GM12878 (cell line): ENCODE measurements around the gene OR1I1. TPM values are rescaled to one million over a fixed set of nuclear protein-coding genes. Genes with fewer than 3 reads are reported as not detected.

ENCODE experiments used
- ATAC-seq: fragments of 200-7000 bp; cut with Tn5 transposase; 3 replicates; pipeline ENCODE4 v1.9.1; 2020; ENCODE audit warnings: mild to moderate bottlenecking, moderate library complexity
- BruUV-seq: library from RNA; stranded (reverse); fragments of 400-500 nt; replicated peaks from 2 replicates; lab custom pipeline; 2021; lab: Mats Ljungman, UMichigan
- CTCF ChIA-PET: fragments of 300-600 bp; sonication (Branson Sonifier 250); formaldehyde crosslinking; extraction: SDS; loops from one replicate; lab custom pipeline; 2021; ENCODE audit warnings: inconsistent platforms; lab: Yijun Ruan, JAX
- POLR2A ChIA-PET: fragments of 350-600 bp; formaldehyde crosslinking; extraction: SDS; loops from one replicate; lab custom pipeline; 2021; ENCODE audit warnings: inconsistent platforms; lab: Charles Lee
- RAD21 ChIA-PET: fragments of 300-600 bp; sonication (Branson Sonifier 250); formaldehyde crosslinking; loops from one replicate; lab custom pipeline; 2023; ENCODE audit warnings: antibody characterized with exemption; ENCODE audit not compliant: unreplicated experiment; lab: Charles Lee
- SMC1A ChIA-PET: fragments of 300-600 bp; sonication (Branson Sonifier 250); formaldehyde crosslinking; loops from one replicate; lab custom pipeline; 2023; ENCODE audit not compliant: unreplicated experiment, uncharacterized antibody; lab: Charles Lee
- DNase-seq: peaks from one replicate; pipeline ENCODE4 v3.0.0-alpha.2; 2011; ENCODE audit warnings: low read depth, low spot score
- FAIRE-seq: peaks from 3 replicates; lab custom pipeline; 2011; peaks lifted over from hg19 to GRCh38; lab: Jason Lieb, UNC
- H2AFZ ChIP-seq: 2 replicates; pipeline ENCODE4 v1.6.0; 2011; ENCODE audit warnings: low read depth, low read length, control low read depth; ENCODE audit not compliant: control insufficient read depth
- H3K27ac ChIP-seq: 2 replicates; pipeline ENCODE4 v1.5.1; 2011; ENCODE audit warnings: control low read depth; ENCODE audit not compliant: control insufficient read depth, insufficient read depth
- H3K27me3 ChIP-seq, 2 experiments: replicated peaks in 1 of 2; 2 replicates each; pipeline versions ENCODE4 v1.6.0 to v1.6.1; 2011; ENCODE audit warnings: low read length in 1 of 2; ENCODE audit not compliant: control insufficient read depth in 2 of 2, insufficient read depth in 2 of 2
- H3K36me3 ChIP-seq, 2 experiments: 2 replicates each; pipeline ENCODE4 v1.5.1; 2011; ENCODE audit warnings: low read length in 1 of 2; ENCODE audit not compliant: control insufficient read depth in 2 of 2, insufficient read depth in 2 of 2
- H3K4me1 ChIP-seq: 2 replicates; pipeline ENCODE4 v1.6.1; 2011; ENCODE audit warnings: mild to moderate bottlenecking, low read length, moderate library complexity, mixed read lengths; ENCODE audit not compliant: control insufficient read depth, insufficient read depth
- H3K4me2 ChIP-seq: 2 replicates; pipeline ENCODE4 v1.6.0; 2011; ENCODE audit warnings: control low read depth; ENCODE audit not compliant: control insufficient read depth, insufficient read depth
- H3K4me3 ChIP-seq: fragments of 200-600 bp; sonication (generic); 2 replicates; pipeline ENCODE4 v1.5.1; 2016
- H3K79me2 ChIP-seq: 2 replicates; pipeline ENCODE4 v1.6.0; 2011; ENCODE audit warnings: low read length; ENCODE audit not compliant: control insufficient read depth, insufficient read depth
- H3K9ac ChIP-seq: 2 replicates; pipeline ENCODE4 v1.8.0; 2011; ENCODE audit warnings: low read length, control low read depth, mixed read lengths; ENCODE audit not compliant: control insufficient read depth, insufficient read depth
- H3K9me3 ChIP-seq: replicated peaks from 3 replicates; pipeline ENCODE4 v1.5.1; 2011; ENCODE audit warnings: mild to moderate bottlenecking, low read length; ENCODE audit not compliant: control insufficient read depth, insufficient read depth
- H4K20me1 ChIP-seq: 2 replicates; pipeline ENCODE4 v1.6.0; 2011; ENCODE audit not compliant: control insufficient read depth, insufficient read depth
- CREB1 ChIP-seq: IDR thresholded peaks from 2 replicates; pipeline ENCODE4 v1.6.1; 2012; ENCODE audit warnings: low read depth, mild to moderate bottlenecking, inconsistent platforms
- E2F4 ChIP-seq: IDR thresholded peaks from 2 replicates; pipeline ENCODE4 v1.6.1; 2012; ENCODE audit warnings: low read depth, low read length, improper control_type of control experiment
- GABPA ChIP-seq: IDR thresholded peaks from 2 replicates; pipeline ENCODE4 v1.6.1; 2014; ENCODE audit warnings: antibody characterized with exemption, low read depth, mild to moderate bottlenecking, inconsistent platforms
- HDGF ChIP-seq: fragments of 450-650 bp; IDR thresholded peaks from 2 replicates; pipeline ENCODE4 v1.6.1; 2016; ENCODE audit warnings: antibody characterized with exemption
- NFYA ChIP-seq: IDR thresholded peaks from 2 replicates; pipeline ENCODE4 v1.6.1; 2011; ENCODE audit warnings: low read depth, mild to moderate bottlenecking, low read length, improper control_type of control experiment, borderline replicate concordance
- NR2C2 ChIP-seq: IDR thresholded peaks from 2 replicates; pipeline ENCODE4 v1.6.1; 2011; ENCODE audit warnings: borderline replicate concordance, low read depth; ENCODE audit not compliant: control insufficient read depth, insufficient read length
- POLR2A ChIP-seq: IDR thresholded peaks from 2 replicates; pipeline ENCODE4 v1.6.1; 2011; ENCODE audit warnings: low read depth, mild to moderate bottlenecking, low read length
- RELB ChIP-seq: fragments of 450-650 bp; IDR thresholded peaks from 2 replicates; pipeline ENCODE4 v1.6.1; 2017; ENCODE audit warnings: low read depth, mild to moderate bottlenecking, moderate library complexity
- USF2 ChIP-seq: IDR thresholded peaks from 2 replicates; pipeline ENCODE4 v1.6.1; 2011; ENCODE audit warnings: low read depth, low read length, improper control_type of control experiment, borderline replicate concordance
- ZNF217 ChIP-seq: fragments of 450-650 bp; IDR thresholded peaks from 2 replicates; pipeline ENCODE4 v1.6.1; 2017; ENCODE audit warnings: antibody characterized with exemption, mild to moderate bottlenecking
- ZNF384 ChIP-seq: IDR thresholded peaks from 2 replicates; pipeline ENCODE4 v1.6.1; 2012; ENCODE audit warnings: low read depth, mild to moderate bottlenecking, low read length, improper control_type of control experiment, borderline replicate concordance
- WGBS: methylation state at CpG from one replicate; pipeline ENCODE4 v1.1.6; 2016; ENCODE audit warnings: low lambda C conversion rate; ENCODE audit not compliant: insufficient replicate concordance, insufficient coverage; ENCODE audit errors: missing lambda C conversion rate; 5-methylcytosine and 5-hydroxymethylcytosine counted together
- in situ Hi-C: fragments of 300-500 bp; cut with MboI; formaldehyde crosslinking; loops from 9 replicates; pipeline ENCODE4 v1.14.3; 2018; ENCODE audit warnings: mixed read lengths
- intact Hi-C: fragments of 100-400 bp; cut with micrococcal nuclease; formaldehyde crosslinking; loops from one replicate; pipeline ENCODE4 v1.14.2; 2022; ENCODE audit not compliant: unreplicated experiment
- polyA plus RNA-seq, 11 experiments: library from polyadenylated mRNA; depleted of rRNA in 4 of 11; unstranded in 6 of 11; stranded (reverse) in 5 of 11; fragments of >200 nt; fragmentation: Nextera tagmentation in 4 of 11; fragmentation: Illumina TruSeq in 1 of 11; extraction: Ambion mirVana in 4 of 11; extraction: Trizol in 1 of 11; gene quantifications; 1 replicate in 1 of 11; 2 replicates in 10 of 11; pipeline versions ENCODE4 v1.2.1 to v1.2.3, GENCODE V29; 2011 to 2016; ENCODE audit warnings: inconsistent platforms in 2 of 11, missing spikeins in 2 of 11, low read depth in 1 of 11
- total RNA-seq, 4 experiments: library from RNA; depleted of rRNA in 3 of 4; stranded (reverse); fragments of >200 nt in 3 of 4; fragmentation: Illumina TruSeq in 1 of 4; extraction: Trizol in 1 of 4; gene quantifications; 2 replicates each; pipeline versions ENCODE4 v1.2.1 to v1.2.3, GENCODE V29; 2013 to 2021
- TF ChIP-seq, protein P1 (sequence below): IDR thresholded peaks from 2 replicates; pipeline ENCODE4 v1.6.1; 2011; ENCODE audit warnings: borderline replicate concordance, low read depth, mild to moderate bottlenecking, moderate library complexity, mixed read lengths, low read length; ENCODE audit not compliant: insufficient read depth; ENCODE audit errors: extremely low read length

The OR1I1 gene
- total and polyA plus RNA-seq, 10 of the 15 experiments (the other 5 are each of a cell fraction or from before 2014, with no cell fraction given) = not detected

GRCh38 chr19:15072930-15073647 is 8.9 kb upstream of the OR1I1 start:
- no peak for ATAC-seq
- Histone ChIP-seq H3K27me3 (no peaks in the 10 kb centered on the region; a peak in 1 of 4 replicates), H2AFZ (no peak overlapping the region), H3K4me3 (no peak overlapping the region), H3K9me3 (no peaks in the 10 kb centered on the region), H3K4me1 (no peaks in the 10 kb centered on the region), H3K36me3 (no peaks in the 10 kb centered on the region), H3K4me2 (no peak overlapping the region), H3K27ac (no peak overlapping the region), H3K9ac (no peak overlapping the region), H3K79me2 (no peaks in the 10 kb centered on the region), H4K20me1 (no peaks in the 10 kb centered on the region)
- WGBS = 49% methylated on average over 23 of the region's 23 CpGs
- in situ Hi-C loops = no loop called here
- POLR2A ChIA-PET = no interaction called here
- no peak for FAIRE-seq
- DNase-seq = no peak
- intact Hi-C loops = no loop called here
- SMC1A ChIA-PET = no interaction called here
- BruUV-seq = no TSS peak
- CTCF ChIA-PET = interaction anchor here (0.5 kb wide), 1 partner anchor 790 kb away, joined by 3 read pairs; no protein-coding TSS in a partner anchor
- RAD21 ChIA-PET = no interaction called here
- TF ChIP-seq POLR2A (no peak), ZNF217 (no peak), RELB (no peak), NR2C2 (no peak)

- intact Hi-C loops = no loop called here
- ChIA-PET SMC1A (interaction anchor here (0.8 kb wide), 1 partner anchor 19 kb away, joined by 3 read pairs; no protein-coding TSS in a partner anchor), POLR2A (no interaction called here)
- TF ChIP-seq ZNF384 (no peak), HDGF (no peak), CREB1 (no peak), E2F4 (no peak), NFYA (no peak), USF2 (no peak), GABPA (no peak)
- TF ChIP-seq, protein P1, sequence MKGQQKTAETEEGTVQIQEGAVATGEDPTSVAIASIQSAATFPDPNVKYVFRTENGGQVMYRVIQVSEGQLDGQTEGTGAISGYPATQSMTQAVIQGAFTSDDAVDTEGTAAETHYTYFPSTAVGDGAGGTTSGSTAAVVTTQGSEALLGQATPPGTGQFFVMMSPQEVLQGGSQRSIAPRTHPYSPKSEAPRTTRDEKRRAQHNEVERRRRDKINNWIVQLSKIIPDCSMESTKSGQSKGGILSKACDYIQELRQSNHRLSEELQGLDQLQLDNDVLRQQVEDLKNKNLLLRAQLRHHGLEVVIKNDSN = no peak
Observed at GRCh38 chr19:15074371-15074770, 7.6 kb upstream of the OR1I1 start.

More at GRCh38 chr19:15074371-15074770, 7.6 kb upstream of the OR1I1 start:
- 0% methylated on average over 2 of the region's 2 CpGs for WGBS
- Histone ChIP-seq H3K79me2 (no peaks in the 10 kb centered on the region), H3K4me1 (no peaks in the 10 kb centered on the region), H3K36me3 (no peaks in the 10 kb centered on the region), H3K4me3 (no peak overlapping the region), H3K27ac (no peak overlapping the region), H3K9me3 (no peaks in the 10 kb centered on the region), H4K20me1 (no peaks in the 10 kb centered on the region), H2AFZ (no peak overlapping the region), H3K9ac (no peak overlapping the region), H3K27me3 (no peaks in the 10 kb centered on the region; a peak in 1 of 4 replicates), H3K4me2 (no peak overlapping the region)
- DNase-seq (no peak), ATAC-seq (no peak), FAIRE-seq (no peak)
- ChIA-PET CTCF (no interaction called here), RAD21 (no interaction called here)
- in situ Hi-C loops = no loop called here
- no TSS peak for BruUV-seq
